Effector memory CD4-positive, alpha-beta T cell (primary cell): ENCODE measurements around the gene ZNF518A.

ENCODE experiments used
- DNase-seq, 3 donors: peaks; one replicate each; pipeline ENCODE4 v3.0.0-alpha.2; 2020
- H3K27ac ChIP-seq: 2 replicates; pipeline ENCODE4 v1.7.0; 2013; ENCODE audit warnings: mild to moderate bottlenecking, low read length, moderate library complexity; ENCODE audit not compliant: insufficient read depth, poor library complexity, severe bottlenecking
- H3K27me3 ChIP-seq: replicated peaks from 2 replicates; pipeline ENCODE4 v1.7.0; 2013; ENCODE audit warnings: mild to moderate bottlenecking, low read length; ENCODE audit not compliant: insufficient read depth, control insufficient read depth, poor library complexity, severe bottlenecking
- H3K36me3 ChIP-seq: 2 replicates; pipeline ENCODE4 v1.7.0; 2013; ENCODE audit warnings: mild to moderate bottlenecking, low read length, moderate library complexity; ENCODE audit not compliant: control insufficient read depth, insufficient read depth
- H3K4me1 ChIP-seq: 2 replicates; pipeline ENCODE4 v1.7.0; 2013; ENCODE audit warnings: low read length, mild to moderate bottlenecking; ENCODE audit not compliant: control insufficient read depth, insufficient read depth, poor library complexity, severe bottlenecking
- H3K4me3 ChIP-seq: 2 replicates; pipeline ENCODE4 v1.7.0; 2013; ENCODE audit warnings: low read length, low read depth, mild to moderate bottlenecking; ENCODE audit not compliant: insufficient read depth, poor library complexity, severe bottlenecking
- H3K9me3 ChIP-seq: 2 replicates; pipeline ENCODE4 v1.7.0; 2013; ENCODE audit warnings: mild to moderate bottlenecking, low read length, moderate library complexity; ENCODE audit not compliant: control insufficient read depth
- total RNA-seq, 3 donors: gene quantifications; one replicate each; lab custom pipeline; 2026; lab: John Stamatoyannopoulos, UW

Gene ZNF518A, protein sequence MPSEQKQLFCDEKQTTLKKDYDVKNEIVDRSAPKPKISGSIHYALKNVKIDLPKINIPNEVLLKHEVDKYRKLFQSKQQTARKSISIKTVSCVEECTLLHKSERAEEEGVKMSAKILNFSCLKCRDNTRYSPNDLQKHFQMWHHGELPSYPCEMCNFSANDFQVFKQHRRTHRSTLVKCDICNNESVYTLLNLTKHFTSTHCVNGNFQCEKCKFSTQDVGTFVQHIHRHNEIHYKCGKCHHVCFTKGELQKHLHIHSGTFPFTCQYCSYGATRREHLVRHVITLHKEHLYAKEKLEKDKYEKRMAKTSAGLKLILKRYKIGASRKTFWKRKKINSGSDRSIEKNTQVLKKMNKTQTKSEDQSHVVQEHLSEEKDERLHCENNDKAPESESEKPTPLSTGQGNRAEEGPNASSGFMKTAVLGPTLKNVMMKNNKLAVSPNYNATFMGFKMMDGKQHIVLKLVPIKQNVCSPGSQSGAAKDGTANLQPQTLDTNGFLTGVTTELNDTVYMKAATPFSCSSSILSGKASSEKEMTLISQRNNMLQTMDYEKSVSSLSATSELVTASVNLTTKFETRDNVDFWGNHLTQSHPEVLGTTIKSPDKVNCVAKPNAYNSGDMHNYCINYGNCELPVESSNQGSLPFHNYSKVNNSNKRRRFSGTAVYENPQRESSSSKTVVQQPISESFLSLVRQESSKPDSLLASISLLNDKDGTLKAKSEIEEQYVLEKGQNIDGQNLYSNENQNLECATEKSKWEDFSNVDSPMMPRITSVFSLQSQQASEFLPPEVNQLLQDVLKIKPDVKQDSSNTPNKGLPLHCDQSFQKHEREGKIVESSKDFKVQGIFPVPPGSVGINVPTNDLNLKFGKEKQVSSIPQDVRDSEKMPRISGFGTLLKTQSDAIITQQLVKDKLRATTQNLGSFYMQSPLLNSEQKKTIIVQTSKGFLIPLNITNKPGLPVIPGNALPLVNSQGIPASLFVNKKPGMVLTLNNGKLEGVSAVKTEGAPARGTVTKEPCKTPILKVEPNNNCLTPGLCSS (N-terminal part only)
- 45.7 to 48.6 (median 47.8) reads per million in 3 donors for total RNA-seq

DNA sequence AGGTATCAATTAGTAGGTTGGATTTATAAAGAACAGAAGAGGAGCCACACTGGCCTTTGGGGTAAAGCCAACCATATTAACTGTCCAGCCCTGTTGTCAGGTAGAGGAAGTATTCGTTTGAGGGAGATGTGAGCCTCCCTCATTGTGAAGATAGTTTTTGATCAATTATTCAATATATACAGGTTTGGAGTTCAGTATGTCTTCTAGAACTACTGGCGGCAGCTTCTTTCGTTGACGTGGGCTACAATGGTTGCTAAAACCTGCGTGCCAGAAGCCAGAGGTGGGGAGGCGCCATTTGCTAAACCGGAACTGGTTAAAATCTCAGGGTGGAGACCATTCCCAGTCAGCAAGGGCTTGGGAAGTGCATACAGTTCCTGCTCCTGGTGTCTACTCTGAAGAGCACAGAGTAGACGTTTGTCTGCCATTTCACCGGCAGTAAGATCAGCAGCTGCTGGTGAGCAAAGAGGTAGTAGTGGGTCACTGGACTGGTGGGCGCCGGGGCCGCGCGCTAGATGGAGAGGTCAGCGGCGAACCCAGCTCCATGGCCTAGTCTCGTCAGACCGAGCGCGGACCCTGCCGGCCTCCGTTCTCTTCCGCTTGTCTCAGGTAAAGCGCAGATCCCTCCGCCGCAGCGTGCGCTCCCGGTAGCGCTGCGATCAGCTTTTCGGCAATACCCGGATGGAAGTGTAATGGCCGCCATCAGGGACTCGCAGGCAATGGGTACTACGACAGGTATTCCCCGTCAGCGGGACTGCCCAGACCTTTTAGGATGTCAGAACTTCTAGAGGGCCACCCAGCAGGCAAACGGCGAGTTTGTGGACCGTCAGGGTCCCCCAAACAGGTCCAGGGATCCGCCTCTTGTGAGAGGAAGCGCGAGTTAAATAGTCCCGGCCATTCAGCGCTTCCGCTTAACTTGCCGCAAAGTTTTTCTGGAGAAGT, at the start of gene ZNF518A:
ZNF518A (plus strand) TSS at position 911 of the 939 bp plus-strand sequence. CDS start 26,026 bp downstream, outside the sequence.
- Histone ChIP-seq H3K27me3 (peaks cover 2% of the 10 kb centered on the region), H3K36me3 (peaks cover 13% of the 10 kb centered on the region), H3K27ac (peak within 1 kb of the TSS; percentile 98), H3K9me3 (peaks cover 4% of the 10 kb centered on the region), H3K4me1 (no peaks in the 10 kb centered on the region), H3K4me3 (peak within 1 kb of the TSS; percentile 85)
- peak; percentile 75 to 83 (median 79) for DNase-seq

DNA sequence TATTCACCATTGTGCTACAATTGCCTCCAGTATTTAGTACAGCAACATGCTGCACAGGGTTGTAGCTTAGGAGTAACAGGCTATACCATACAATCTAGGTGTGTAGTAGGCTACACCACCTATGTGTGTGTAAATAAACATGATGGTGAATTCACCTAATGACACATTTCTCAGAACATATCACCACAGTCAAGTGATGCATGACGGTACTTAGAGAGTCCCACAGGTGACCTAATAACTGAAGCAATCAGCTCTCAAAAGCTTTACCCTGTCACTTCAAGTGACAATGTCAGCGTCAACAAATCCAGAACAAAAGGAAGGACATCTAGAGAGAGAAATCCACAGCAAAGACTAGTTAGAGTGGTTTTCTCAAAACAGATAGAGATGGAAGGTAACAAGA, 47.9 kb upstream of the ZNF518A start:
- DNase-seq, result no peak
- no peak overlapping the region for H3K27ac ChIP-seq
- no peaks in the 10 kb centered on the region for H3K27me3 ChIP-seq
- H3K4me3 ChIP-seq, result no peak overlapping the region
- no peaks in the 10 kb centered on the region for H3K9me3 ChIP-seq
- no peaks in the 10 kb centered on the region for H3K36me3 ChIP-seq
- H3K4me1 ChIP-seq, result no peaks in the 10 kb centered on the region

DNA sequence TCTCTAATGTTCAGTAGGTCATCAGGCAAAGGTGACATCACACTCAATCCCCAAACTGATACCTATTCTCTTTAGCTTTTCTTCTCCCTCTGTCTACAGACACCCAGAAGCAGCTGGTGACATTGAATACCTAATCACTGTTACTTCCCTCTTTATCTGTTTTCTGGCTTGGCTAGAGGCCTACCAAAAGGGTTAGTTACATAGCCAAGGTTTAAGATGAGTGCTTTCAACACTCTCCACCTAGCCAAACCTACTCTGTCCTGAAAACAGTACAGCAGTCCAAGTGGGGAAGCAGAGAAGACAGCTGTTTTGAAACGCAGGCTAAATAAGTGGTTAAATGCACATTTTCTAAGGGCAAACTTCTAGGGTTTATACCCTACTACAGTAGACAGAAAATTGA, 47.3 kb upstream of the ZNF518A start:
- Histone ChIP-seq H3K36me3 (no peaks in the 10 kb centered on the region), H3K4me1 (no peaks in the 10 kb centered on the region), H3K4me3 (no peak overlapping the region), H3K27me3 (no peaks in the 10 kb centered on the region), H3K9me3 (no peaks in the 10 kb centered on the region), H3K27ac (no peak overlapping the region)
- DNase-seq, result no peak

DNA sequence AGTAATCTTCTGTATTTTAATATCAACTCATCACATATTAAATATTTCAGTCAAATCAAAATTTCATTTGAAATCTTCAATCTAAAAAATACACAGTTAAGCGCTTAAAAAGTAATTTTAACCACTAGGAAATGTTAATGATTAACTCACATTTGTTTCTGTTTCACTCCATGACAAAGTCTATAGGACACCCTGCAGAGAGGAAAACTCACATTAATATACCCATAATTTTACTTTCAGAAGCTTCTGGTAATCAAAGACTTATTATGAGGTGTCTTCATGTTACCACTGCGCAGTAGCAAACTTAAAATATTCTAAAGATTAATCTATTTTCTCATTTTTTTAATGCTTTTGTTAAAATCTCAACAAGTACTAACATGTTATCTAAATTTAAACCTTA, 41.0 kb upstream of the ZNF518A start:
- no peak for DNase-seq
- no peaks in the 10 kb centered on the region for H3K36me3 ChIP-seq

DNA sequence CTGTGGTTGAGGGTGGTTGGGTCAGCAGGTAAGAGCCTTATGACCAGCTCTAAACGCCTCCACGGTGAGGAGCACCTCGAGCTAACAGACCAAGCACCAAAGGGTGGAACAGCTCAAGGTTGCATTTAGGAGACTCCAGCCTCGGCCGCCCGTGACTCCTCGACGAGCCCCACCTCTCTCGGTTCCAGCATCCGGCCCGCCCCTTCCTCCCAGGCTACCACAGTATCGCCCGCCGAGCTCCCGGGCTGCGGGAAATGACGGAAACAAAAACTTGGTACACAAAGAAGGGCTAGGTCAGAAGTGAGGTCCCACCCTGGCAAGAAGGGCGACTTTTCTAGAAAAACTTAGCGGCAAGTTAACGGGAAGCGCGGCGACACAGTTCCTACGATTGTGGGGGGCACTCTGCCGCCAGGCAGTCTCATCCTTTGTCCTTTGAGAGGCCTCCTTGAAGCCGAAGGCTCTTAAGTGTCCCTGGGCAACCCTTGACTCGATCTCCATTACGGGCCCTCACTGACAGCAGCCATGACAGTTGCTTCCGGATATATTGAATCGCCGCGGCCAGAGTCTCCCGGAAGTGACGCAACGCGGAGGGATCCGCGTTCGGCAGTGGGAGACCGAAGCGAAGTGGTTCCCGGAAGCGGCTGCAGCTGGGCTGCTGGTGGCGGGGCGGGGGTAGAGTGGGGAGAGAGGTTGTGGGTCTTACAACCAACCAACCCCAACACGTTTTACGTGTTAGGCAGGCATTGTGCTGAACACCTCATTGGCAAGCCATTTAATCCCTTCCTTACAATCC, 40.2 kb upstream of the ZNF518A start:
- Histone ChIP-seq H3K27me3 (no peaks in the 10 kb centered on the region), H3K36me3 (no peaks in the 10 kb centered on the region), H3K9me3 (peaks cover 4% of the 10 kb centered on the region), H3K4me3 (peak overlapping the region; percentile 90), H3K27ac (peak overlapping the region; percentile 88), H3K4me1 (no peaks in the 10 kb centered on the region)
- DNase-seq, result peak; percentile 78 to 86 (median 84)

More for the DNA sequence above, 41.0 kb upstream of the ZNF518A start:
- Histone ChIP-seq H3K9me3 (peaks cover 4% of the 10 kb centered on the region), H3K4me1 (no peaks in the 10 kb centered on the region), H3K27ac (no peak overlapping the region), H3K27me3 (no peaks in the 10 kb centered on the region), H3K4me3 (peak overlapping the region; percentile 90)

DNA sequence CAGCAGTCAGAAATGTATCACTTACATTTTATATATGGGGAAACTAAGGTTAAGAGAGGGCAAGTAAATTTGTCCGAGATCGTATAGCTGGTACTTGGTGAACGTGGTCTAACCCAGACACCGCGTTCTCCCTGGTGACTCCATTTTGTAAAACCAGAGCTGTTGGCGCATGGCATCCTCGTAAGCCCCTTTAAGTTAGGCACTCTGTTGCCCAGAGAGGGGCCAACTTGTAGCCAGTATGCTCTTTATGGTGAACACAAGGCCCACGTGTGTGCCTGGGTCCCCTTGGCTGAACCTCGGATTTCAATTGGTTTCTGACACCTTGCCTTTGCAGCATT, 39.7 kb upstream of the ZNF518A start:
- Histone ChIP-seq H3K27ac (peak overlapping the region; percentile 88), H3K4me1 (no peaks in the 10 kb centered on the region), H3K9me3 (peaks cover 4% of the 10 kb centered on the region), H3K27me3 (no peaks in the 10 kb centered on the region), H3K4me3 (peak overlapping the region; percentile 90), H3K36me3 (no peaks in the 10 kb centered on the region)
- no peak for DNase-seq

DNA sequence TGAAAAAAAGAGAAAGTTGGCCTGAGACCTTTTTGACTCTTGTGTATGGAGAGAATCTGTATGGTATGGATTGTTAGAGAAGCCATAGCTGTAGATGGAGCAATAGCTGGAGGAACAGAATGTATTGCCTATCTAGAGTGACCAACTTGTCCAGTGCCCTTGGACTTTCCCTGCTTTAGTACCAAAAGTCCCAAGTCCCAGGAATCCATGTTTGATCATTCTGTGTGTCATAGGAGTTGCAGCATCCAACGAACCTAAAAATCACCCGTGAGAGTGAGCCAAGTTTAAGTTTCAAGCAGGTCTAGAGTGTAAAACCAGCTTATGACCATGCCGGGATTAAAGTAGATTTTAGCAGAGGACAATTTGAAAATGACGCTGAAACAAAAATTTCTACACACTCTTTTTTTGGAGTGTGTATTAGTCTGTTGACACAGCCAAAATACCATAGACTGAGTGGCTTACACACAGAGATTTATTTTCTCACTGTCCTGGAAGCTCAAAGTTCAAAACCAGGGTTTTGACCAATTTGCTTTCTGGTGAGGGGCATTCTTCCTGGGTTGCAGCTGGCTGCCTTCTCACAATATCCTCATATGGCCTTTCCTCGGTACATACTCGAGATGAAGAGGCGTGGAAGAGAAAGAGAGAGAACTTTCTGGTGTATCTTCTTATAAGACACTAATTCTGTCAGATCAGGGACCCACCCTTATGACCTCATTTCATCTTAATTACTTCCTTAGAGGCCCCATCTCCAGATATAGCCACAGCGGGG, 36.9 kb upstream of the ZNF518A start:
- Histone ChIP-seq H3K27ac (no peak overlapping the region), H3K4me3 (no peak overlapping the region), H3K9me3 (peaks cover 4% of the 10 kb centered on the region), H3K36me3 (no peaks in the 10 kb centered on the region), H3K27me3 (peaks cover 2% of the 10 kb centered on the region), H3K4me1 (no peaks in the 10 kb centered on the region)
- no peak for DNase-seq

DNA sequence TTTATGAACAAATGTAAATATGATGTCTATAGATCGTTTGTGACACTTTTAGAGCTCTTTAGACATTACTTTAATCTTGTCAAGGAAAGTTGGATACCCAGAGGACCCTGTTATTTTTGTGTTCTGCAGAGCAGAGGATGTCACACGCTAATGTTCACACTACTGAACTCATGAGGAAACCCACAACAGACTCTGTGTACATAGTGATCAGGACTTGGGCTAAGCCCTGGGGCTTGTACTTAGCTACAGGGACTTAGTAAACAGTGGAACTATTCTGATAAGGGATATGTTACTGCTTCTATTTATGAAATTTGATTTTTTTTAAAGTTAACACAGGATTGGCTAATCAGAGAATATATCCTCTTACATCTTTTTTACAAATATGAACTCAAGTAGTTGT, 36.1 kb upstream of the ZNF518A start:
- Histone ChIP-seq H3K36me3 (no peaks in the 10 kb centered on the region), H3K27me3 (peaks cover 2% of the 10 kb centered on the region), H3K9me3 (peaks cover 4% of the 10 kb centered on the region), H3K4me3 (no peak overlapping the region), H3K27ac (no peak overlapping the region), H3K4me1 (no peaks in the 10 kb centered on the region)
- no peak for DNase-seq
